A549 (cell line): ENCODE measurements around the gene MAP2.

Source experiments
- CHD2 ChIP-seq: fragments of 150-350 bp; IDR thresholded peaks from 2 replicates; pipeline ENCODE4 v1.6.1; 2014; ENCODE audit warnings: low read length; ENCODE audit not compliant: partially characterized antibody
- CTCF ChIP-seq: fragments of >200 bp; sonication (Bioruptor Twin); formaldehyde crosslinking; IDR thresholded peaks from 3 replicates; pipeline ENCODE4 v1.5.1; 2016
- E2F6 ChIP-seq: IDR thresholded peaks from 2 replicates; pipeline ENCODE4 v1.6.1; 2012; ENCODE audit warnings: low read depth, borderline replicate concordance
- HDAC2 ChIP-seq: fragments of 200-600 bp; sonication (generic); IDR thresholded peaks from 2 replicates; pipeline ENCODE4 v1.6.1; 2016
- POLR2A ChIP-seq: IDR thresholded peaks from 2 replicates; pipeline ENCODE4 v1.6.1; 2012; ENCODE audit warnings: mild to moderate bottlenecking, low read length
- POLR2AphosphoS2 ChIP-seq: conservative IDR thresholded peaks from 2 replicates; pipeline ENCODE4 v1.6.1; 2012; ENCODE audit warnings: low read length, improper control_type of control experiment, inconsistent platforms
- RCOR1 ChIP-seq: fragments of 150-350 bp; IDR thresholded peaks from 2 replicates; pipeline ENCODE4 v1.6.1; 2014; ENCODE audit warnings: antibody characterized with exemption, low read length, low read depth
- SREBF2 ChIP-seq: fragments of 450-650 bp; IDR thresholded peaks from 2 replicates; pipeline ENCODE4 v1.6.1; 2014; ENCODE audit warnings: mild to moderate bottlenecking, moderate library complexity
- USF2 ChIP-seq: fragments of 450-650 bp; IDR thresholded peaks from 2 replicates; pipeline ENCODE4 v1.6.1; 2014; ENCODE audit warnings: antibody characterized with exemption
- TF ChIP-seq, protein P1 (sequence below): IDR thresholded peaks from 2 replicates; pipeline ENCODE4 v1.6.1; 2012

DNA sequence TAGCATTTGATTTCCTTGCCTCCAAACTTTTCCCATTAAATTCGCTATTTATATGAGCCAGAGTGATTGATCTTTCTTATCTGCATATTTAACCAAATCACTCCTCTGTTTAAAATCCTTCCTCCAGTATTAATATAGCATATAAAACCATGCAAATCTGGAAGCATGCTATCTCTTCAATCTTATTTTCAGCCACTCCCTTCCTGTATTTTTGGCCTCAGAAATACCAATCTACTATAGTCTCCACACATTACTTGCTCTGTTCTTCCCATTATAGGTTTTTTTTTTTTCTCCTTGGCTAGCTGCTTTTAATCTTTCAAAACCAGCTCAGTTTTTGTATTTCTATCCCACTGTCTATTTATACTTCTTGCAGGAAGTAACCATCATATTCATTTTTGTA lies 19.1 kb downstream of the MAP2 start:
- no peak for TF ChIP-seq CHD2
- TF ChIP-seq SREBF2: no peak
- TF ChIP-seq, protein P1, sequence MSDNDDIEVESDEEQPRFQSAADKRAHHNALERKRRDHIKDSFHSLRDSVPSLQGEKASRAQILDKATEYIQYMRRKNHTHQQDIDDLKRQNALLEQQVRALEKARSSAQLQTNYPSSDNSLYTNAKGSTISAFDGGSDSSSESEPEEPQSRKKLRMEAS: no peak
- no peak for TF ChIP-seq CTCF
- no peak for TF ChIP-seq POLR2A
- TF ChIP-seq HDAC2: no peak
- TF ChIP-seq POLR2AphosphoS2: no peak
- TF ChIP-seq RCOR1: no peak
- TF ChIP-seq E2F6: no peak
- TF ChIP-seq USF2: no peak
